Keratinocyte (primary cell): ENCODE measurements around the gene RRAGA. TPM values are rescaled to one million over a fixed set of nuclear protein-coding genes. Genes with fewer than 3 reads are reported as not detected.
A peak's percentile ranks its signal among the peaks of the same experiment; 100 is the strongest.

Experiments used
- DNase-seq: peaks from one replicate; pipeline ENCODE4 v3.0.0-alpha.2; 2011; ENCODE audit warnings: low read depth, missing footprints, low spot score
- FAIRE-seq: peaks from 2 replicates; lab custom pipeline; 2011; peaks lifted over from hg19 to GRCh38; lab: Jason Lieb, UNC
- H2AFZ ChIP-seq: 2 replicates; pipeline ENCODE4 v1.6.0; 2012; ENCODE audit warnings: low read length, control low read depth, inconsistent platforms; ENCODE audit not compliant: control insufficient read depth
- H3K27ac ChIP-seq: 2 replicates; pipeline ENCODE4 v1.5.1; 2011; ENCODE audit warnings: low read length; ENCODE audit not compliant: control insufficient read depth, insufficient read depth
- H3K27me3 ChIP-seq: 3 replicates; pipeline ENCODE4 v1.6.0; 2011; ENCODE audit warnings: low read length; ENCODE audit not compliant: control insufficient read depth, insufficient read depth; ENCODE audit errors: extremely low read depth
- H3K36me3 ChIP-seq, 2 experiments: 2 replicates in 1 of 2; 3 replicates in 1 of 2; pipeline ENCODE4 v1.5.1; 2011; ENCODE audit warnings: low read length in 2 of 2, mild to moderate bottlenecking in 1 of 2; ENCODE audit not compliant: control insufficient read depth in 2 of 2, insufficient read depth in 2 of 2; ENCODE audit errors: extremely low read depth in 1 of 2
- H3K4me1 ChIP-seq: 3 replicates; pipeline ENCODE4 v1.5.1; 2011; ENCODE audit warnings: low read length; ENCODE audit not compliant: control insufficient read depth, insufficient read depth; ENCODE audit errors: extremely low read depth
- H3K4me2 ChIP-seq: 3 replicates; pipeline ENCODE4 v1.6.0; 2011; ENCODE audit warnings: low read depth, low read length; ENCODE audit not compliant: control insufficient read depth, insufficient read depth; ENCODE audit errors: extremely low read depth
- H3K4me3 ChIP-seq, 3 experiments: fragments of 200-600 bp in 1 of 3; sonication (generic) in 1 of 3; 2 replicates in 2 of 3; 3 replicates in 1 of 3; pipeline ENCODE4 v1.5.1; 2011 to 2016; ENCODE audit warnings: low read length in 3 of 3, mild to moderate bottlenecking in 3 of 3, control low read depth in 2 of 3, inconsistent platforms in 1 of 3, low read depth in 1 of 3, mixed read lengths in 1 of 3, mixed run types in 1 of 3, moderate library complexity in 1 of 3; ENCODE audit not compliant: control insufficient read depth in 2 of 3, insufficient read depth in 2 of 3; ENCODE audit errors: extremely low read depth in 1 of 3
- H3K79me2 ChIP-seq: 2 replicates; pipeline ENCODE4 v1.6.0; 2012; ENCODE audit warnings: low read length; ENCODE audit not compliant: control insufficient read depth, insufficient read depth
- H3K9ac ChIP-seq: 3 replicates; pipeline ENCODE4 v1.6.0; 2011; ENCODE audit warnings: low read length; ENCODE audit not compliant: control insufficient read depth, insufficient read depth; ENCODE audit errors: extremely low read depth
- H3K9me1 ChIP-seq: 3 replicates; pipeline ENCODE4 v1.6.0; 2011; ENCODE audit warnings: low read length; ENCODE audit not compliant: control insufficient read depth, insufficient read depth; ENCODE audit errors: extremely low read depth
- H3K9me3 ChIP-seq: 2 replicates; pipeline ENCODE4 v1.5.1; 2012; ENCODE audit warnings: low read depth, low read length; ENCODE audit not compliant: control insufficient read depth
- H4K20me1 ChIP-seq: 3 replicates; pipeline ENCODE4 v1.6.0; 2011; ENCODE audit warnings: low read length; ENCODE audit not compliant: control insufficient read depth, insufficient read depth; ENCODE audit errors: extremely low read depth
- CTCF ChIP-seq, 3 experiments: IDR thresholded peaks in 1 of 3; conservative IDR thresholded peaks in 1 of 3; optimal IDR thresholded peaks in 1 of 3; 2 replicates in 2 of 3; 3 replicates in 1 of 3; pipeline versions ENCODE3 to v1.5.1; 2011; ENCODE audit warnings: low read length in 3 of 3, mild to moderate bottlenecking in 3 of 3, moderate library complexity in 2 of 3, control low read depth in 1 of 3, inconsistent platforms in 1 of 3; ENCODE audit not compliant: insufficient read depth in 2 of 3; ENCODE audit errors: extremely low read depth in 1 of 3
- EZH2 ChIP-seq: IDR thresholded peaks from one replicate; pipeline ENCODE4 v1.6.1; 2012; ENCODE audit warnings: inconsistent platforms, mild to moderate bottlenecking, low read length, moderate library complexity
- dilution Hi-C: fragments of 300-500 bp; cut with MboI; formaldehyde crosslinking; loops from one replicate; pipeline ENCODE4 v1.7.0; 2020; ENCODE audit warnings: low sequenced_read_pairs; ENCODE audit not compliant: extremely low pct_ligation_motif_present
- polyA plus RNA-seq, 5 experiments: library from polyadenylated mRNA; depleted of rRNA in 3 of 5; stranded (reverse) in 3 of 5; stranded (forward) in 1 of 5; unstranded in 1 of 5; fragments of >200 nt; gene quantifications; 1 replicate in 1 of 5; 2 replicates in 3 of 5; 3 replicates in 1 of 5; pipeline versions ENCODE4 v1.2.1 to v1.2.3, GENCODE V29; 2011 to 2012; ENCODE audit warnings: missing spikeins in 2 of 5, low read depth in 1 of 5, low replicate concordance in 1 of 5

Gene RRAGA
- polyA plus RNA-seq, 1 donor (not counting 4 experiments of a cell fraction or from before 2014, with no cell fraction given) = 137 TPM

- H3K79me2 ChIP-seq = peaks cover 26% of the 10 kb centered on the region
- FAIRE-seq (peak; percentile 48), DNase-seq (no peak)
- H2AFZ ChIP-seq = peak overlapping the region; percentile 81
- dilution Hi-C loops = no loop called here
- no peaks in the 10 kb centered on the region for H3K27me3 ChIP-seq
- H3K9me1 ChIP-seq = no peaks in the 10 kb centered on the region
- TF ChIP-seq EZH2 = no peak
- TF ChIP-seq CTCF (optimal IDR thresholded peaks at IDR 0.05 in 1 of 3, IDR thresholded peaks at IDR 0.05 in 1 of 3, conservative IDR thresholded peaks at IDR 0.05 in 1 of 3; ENCODE audit: extremely low read depth in 1 of 3, insufficient read depth in 2 of 3, low read length in 3 of 3) = no peak
- peak overlapping the region; percentile 66 to 91 (median 87) for H3K4me3 ChIP-seq
- peaks cover 4% of the 10 kb centered on the region for H4K20me1 ChIP-seq
- peaks cover 19% of the 10 kb centered on the region for H3K4me1 ChIP-seq
- peak overlapping the region; percentile 87 for H3K9ac ChIP-seq
- no peaks in the 10 kb centered on the region for H3K36me3 ChIP-seq
- peak overlapping the region; percentile 81 for H3K4me2 ChIP-seq
- H3K9me3 ChIP-seq = no peaks in the 10 kb centered on the region
- peak overlapping the region; percentile 79 for H3K27ac ChIP-seq
Observed at GRCh38 chr9:19049917-19050636, 850 bp downstream of the RRAGA start.

- dilution Hi-C loops = no loop called here
- no peak for DNase-seq
Observed at GRCh38 chr9:19050637-19051591, 1.7 kb downstream of the RRAGA start.

More at GRCh38 chr9:19050637-19051591, 1.7 kb downstream of the RRAGA start:
- Histone ChIP-seq H3K4me1 (peaks cover 19% of the 10 kb centered on the region), H2AFZ (no peak overlapping the region), H3K9me3 (no peaks in the 10 kb centered on the region), H3K4me2 (peak overlapping the region; percentile 81), H3K27me3 (no peaks in the 10 kb centered on the region), H4K20me1 (peaks cover 4% of the 10 kb centered on the region), H3K36me3 (no peaks in the 10 kb centered on the region), H3K4me3 (peak overlapping the region; percentile 66 to 91 (median 87)), H3K9ac (peak overlapping the region; percentile 87), H3K79me2 (peaks cover 26% of the 10 kb centered on the region), H3K9me1 (no peaks in the 10 kb centered on the region), H3K27ac (peak overlapping the region; percentile 79)
- TF ChIP-seq CTCF (optimal IDR thresholded peaks at IDR 0.05 in 1 of 3, IDR thresholded peaks at IDR 0.05 in 1 of 3, conservative IDR thresholded peaks at IDR 0.05 in 1 of 3; ENCODE audit: extremely low read depth in 1 of 3, insufficient read depth in 2 of 3, low read length in 3 of 3) (no peak), EZH2 (no peak)
- FAIRE-seq = no peak
